ENCODE results near the gene SBK1.
"Not testable (repeated sequence)": the region's sequence is repeated elsewhere in the genome, so short reads cannot be mapped to it uniquely, and the experiment has no call there.

Gene SBK1

DNA sequence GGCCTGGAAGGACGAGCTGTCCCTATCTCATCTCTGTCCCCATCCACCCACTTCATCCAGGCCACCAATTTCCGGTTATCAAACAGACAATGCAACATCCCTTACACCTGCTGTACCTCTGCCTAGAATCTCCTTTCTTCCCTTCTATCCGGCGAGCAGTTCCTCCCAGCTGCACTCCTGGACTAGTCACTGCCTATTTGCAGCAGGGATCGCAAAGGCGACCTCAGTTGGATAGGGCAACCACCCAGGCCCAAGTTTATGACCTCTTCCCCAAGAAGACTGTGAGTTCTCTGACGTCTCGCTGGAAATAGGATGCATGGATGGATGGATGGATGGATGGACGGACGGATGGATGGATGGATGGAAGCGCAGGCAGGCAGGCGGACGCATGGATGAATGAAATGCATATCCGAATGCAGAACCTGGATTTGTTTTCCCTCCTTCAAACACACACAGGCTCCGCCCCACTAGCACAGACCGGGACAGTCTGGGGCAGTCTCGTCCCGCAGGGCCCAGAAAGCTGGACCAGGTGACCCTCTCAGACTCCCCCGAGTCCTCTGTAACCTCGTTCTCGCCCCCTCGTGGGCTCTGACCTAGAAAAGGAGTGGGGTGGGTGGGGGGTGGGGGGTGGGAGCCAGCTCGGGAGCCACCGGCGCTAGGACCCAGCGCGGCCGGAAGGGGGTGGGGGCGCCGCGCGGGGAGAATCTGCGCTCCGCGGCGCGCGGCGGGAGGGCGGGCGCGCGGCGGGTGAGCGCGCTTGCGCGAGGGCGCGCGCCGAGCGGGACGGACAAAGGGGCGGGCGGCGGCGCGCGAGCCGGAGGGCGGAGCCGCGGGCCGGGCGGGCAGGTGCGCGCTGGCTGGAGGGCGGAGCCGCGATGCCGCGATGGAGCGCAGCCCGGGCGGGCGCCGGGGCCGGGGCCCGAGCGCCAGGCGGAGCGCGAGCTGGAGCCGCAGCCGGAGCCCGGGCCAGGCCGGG is at the start of gene SBK1:
TSS of gene SBK1 (plus strand) at position 875 of the 976 bp plus-strand sequence. CDS start 24,867 bp downstream, outside the sequence.
- Mint-ChIP-seq H3K4me3 (peak within 1 kb of the TSS; percentile 88 to 90), H3K27ac (peak within 1 kb of the TSS; percentile 72 to 90), H3K9me3 (no peaks in the 10 kb centered on the region), H3K4me1 (peaks cover 69% of the 10 kb centered on the region), H3K27me3 (no peaks in the 10 kb centered on the region)
- peak; percentile 82 to 86 for DNase-seq
- peak; percentile 93 for ATAC-seq

DNA sequence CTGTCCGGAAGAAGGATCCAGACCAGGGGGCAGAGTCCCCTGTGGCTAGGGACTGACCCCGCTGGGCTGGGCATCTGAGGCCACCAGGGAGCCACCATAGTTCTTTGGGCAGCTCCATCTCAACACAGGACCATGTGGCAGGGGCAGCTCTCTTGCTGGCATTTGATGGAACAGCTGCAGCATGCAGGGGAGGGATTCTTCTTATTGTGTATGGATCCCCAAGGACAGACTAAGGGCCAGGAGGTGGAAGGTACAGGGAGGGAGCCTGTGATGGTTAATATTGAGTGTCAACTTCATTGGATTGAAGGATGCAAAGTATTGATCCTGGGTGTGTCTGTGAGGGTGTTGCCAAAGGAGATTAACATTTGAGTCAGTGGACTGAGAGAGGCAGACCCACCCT is 42.8 kb upstream of the SBK1 start:
- not testable (repeated sequence) for ATAC-seq, H3K4me1 Mint-ChIP-seq, H3K4me3 Mint-ChIP-seq, DNase-seq, H3K27me3 Mint-ChIP-seq
- peaks cover 0 to 13% of the 10 kb centered on the region in 2 donors for H3K9me3 Mint-ChIP-seq
- H3K27ac Mint-ChIP-seq: peak overlapping the region in 1 of 2 donors; percentile 64

- H3K4me3 Mint-ChIP-seq: no peak overlapping the region
- H3K4me1 Mint-ChIP-seq: no peaks in the 10 kb centered on the region
Measured at GRCh38 chr16:28250999-28251398, 41.3 kb upstream of the SBK1 start.

GRCh38 chr16:28254158-28254557 is 38.2 kb upstream of the SBK1 start:
- DNase-seq (no peak), ATAC-seq (no peak)
- Mint-ChIP-seq H3K9me3 (peaks cover 0 to 13% of the 10 kb centered on the region in 2 donors), H3K27ac (no peak overlapping the region), H3K27me3 (no peaks in the 10 kb centered on the region), H3K4me3 (no peak overlapping the region), H3K4me1 (peaks cover under 1% of the 10 kb centered on the region)

More at GRCh38 chr16:28250999-28251398, 41.3 kb upstream of the SBK1 start:
- DNase-seq (no peak), ATAC-seq (no peak)
- no peaks in the 10 kb centered on the region for H3K27me3 Mint-ChIP-seq
- peaks cover 0 to 13% of the 10 kb centered on the region in 2 donors for H3K9me3 Mint-ChIP-seq
- H3K27ac Mint-ChIP-seq: no peak overlapping the region

DNA sequence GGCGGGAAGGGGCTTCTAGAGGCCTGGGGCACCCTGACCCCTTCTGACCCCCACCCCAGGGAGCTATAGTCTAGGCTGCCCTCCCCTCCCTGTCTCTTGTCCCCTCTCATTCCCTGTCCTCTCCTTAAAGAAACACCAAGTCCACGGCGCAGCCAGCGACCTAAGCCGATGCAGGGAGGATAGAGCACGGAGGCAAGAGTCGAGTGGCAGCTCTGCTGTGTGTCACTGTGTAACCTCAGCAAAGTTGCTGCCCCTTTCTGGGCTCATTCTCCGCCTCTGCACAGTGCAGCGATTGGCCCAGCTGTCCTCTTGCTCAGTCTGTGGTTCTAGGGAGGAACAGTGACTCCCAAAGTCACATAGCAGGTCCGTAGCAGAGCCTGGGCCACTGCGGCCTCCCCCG is 36.5 kb upstream of the SBK1 start:
- Mint-ChIP-seq H3K4me1 (peaks cover 10% of the 10 kb centered on the region), H3K27me3 (peaks cover 5% of the 10 kb centered on the region), H3K27ac (no peak overlapping the region), H3K9me3 (peaks cover 0 to 13% of the 10 kb centered on the region in 2 donors), H3K4me3 (no peak overlapping the region)
- no peak for DNase-seq
- ATAC-seq: no peak

DNA sequence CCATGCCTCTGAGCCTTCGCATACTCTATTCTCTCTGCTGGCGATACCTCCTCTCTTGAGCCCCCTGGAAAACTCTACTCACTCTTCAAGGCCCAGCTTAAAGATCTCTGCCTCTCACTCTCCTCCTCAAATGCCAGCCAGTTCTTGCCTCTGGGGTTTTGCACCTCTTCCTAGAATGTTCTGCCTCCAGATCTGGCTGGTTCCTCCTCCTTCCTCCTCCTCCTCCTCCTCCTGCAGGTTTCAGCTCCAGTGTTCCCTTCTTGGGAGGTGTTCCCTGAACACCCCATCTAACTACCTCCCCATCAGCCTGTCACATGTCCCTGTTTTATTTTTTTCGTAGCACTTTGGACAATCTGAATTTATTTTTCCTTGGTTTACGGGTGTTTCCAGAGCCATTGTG is 35.1 kb upstream of the SBK1 start:
- H3K27me3 Mint-ChIP-seq: peaks cover 7% of the 10 kb centered on the region
- H3K4me3 Mint-ChIP-seq: no peak overlapping the region
- peaks cover 10% of the 10 kb centered on the region for H3K4me1 Mint-ChIP-seq
- no peak overlapping the region for H3K27ac Mint-ChIP-seq
- DNase-seq: no peak
- ATAC-seq: no peak
- H3K9me3 Mint-ChIP-seq: peaks cover 0 to 11% of the 10 kb centered on the region in 2 donors

- H3K27ac Mint-ChIP-seq: no peak overlapping the region
- H3K9me3 Mint-ChIP-seq: no peaks in the 10 kb centered on the region
- no peak overlapping the region for H3K4me3 Mint-ChIP-seq
- peaks cover 14% of the 10 kb centered on the region for H3K27me3 Mint-ChIP-seq
- ATAC-seq (no peak), DNase-seq (no peak)
- H3K4me1 Mint-ChIP-seq: peaks cover 10% of the 10 kb centered on the region
Measured at GRCh38 chr16:28258567-28258966, 33.8 kb upstream of the SBK1 start.

DNA sequence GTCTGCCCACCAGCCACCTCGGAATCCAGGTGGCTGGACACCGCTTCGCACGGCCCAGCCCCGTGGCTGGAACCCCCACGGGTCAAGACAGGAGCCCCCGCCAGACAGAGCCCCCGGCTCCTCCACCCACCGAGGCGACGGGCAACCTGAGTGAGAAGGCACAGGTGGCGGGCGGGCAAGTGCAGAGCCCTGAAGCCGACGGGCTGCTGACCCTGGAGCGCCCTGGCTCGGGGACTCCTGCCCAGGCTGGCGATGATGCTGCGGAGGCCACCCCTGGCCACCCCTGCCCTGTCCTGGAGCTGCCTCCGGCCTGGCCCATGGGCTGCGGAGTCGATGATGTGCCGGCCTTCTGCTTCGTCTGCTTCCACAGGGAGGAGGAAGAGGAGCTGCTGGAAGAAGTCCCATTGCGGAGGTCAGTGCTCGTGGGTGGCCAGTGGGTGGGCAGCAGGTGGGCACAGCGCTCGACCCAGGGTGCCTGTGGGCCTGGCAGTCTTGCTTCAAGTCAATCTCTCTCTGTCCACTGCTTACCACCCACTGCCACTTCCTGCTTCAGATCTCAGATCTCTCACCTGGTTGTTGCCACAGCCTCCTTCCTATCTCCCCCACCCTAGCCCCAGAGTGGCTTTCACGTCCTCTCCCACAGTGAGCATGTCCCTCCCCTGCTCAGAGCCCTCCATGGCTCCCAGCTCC is 33.1 kb upstream of the SBK1 start:
- H3K4me3 Mint-ChIP-seq: no peak overlapping the region
- peak; percentile 50 for ATAC-seq
- H3K27me3 Mint-ChIP-seq: peaks cover 19% of the 10 kb centered on the region
- H3K4me1 Mint-ChIP-seq: peaks cover 10% of the 10 kb centered on the region
- H3K27ac Mint-ChIP-seq: peak overlapping the region in 1 of 2 donors; percentile 24
- H3K9me3 Mint-ChIP-seq: no peaks in the 10 kb centered on the region
- DNase-seq: no peak

DNA sequence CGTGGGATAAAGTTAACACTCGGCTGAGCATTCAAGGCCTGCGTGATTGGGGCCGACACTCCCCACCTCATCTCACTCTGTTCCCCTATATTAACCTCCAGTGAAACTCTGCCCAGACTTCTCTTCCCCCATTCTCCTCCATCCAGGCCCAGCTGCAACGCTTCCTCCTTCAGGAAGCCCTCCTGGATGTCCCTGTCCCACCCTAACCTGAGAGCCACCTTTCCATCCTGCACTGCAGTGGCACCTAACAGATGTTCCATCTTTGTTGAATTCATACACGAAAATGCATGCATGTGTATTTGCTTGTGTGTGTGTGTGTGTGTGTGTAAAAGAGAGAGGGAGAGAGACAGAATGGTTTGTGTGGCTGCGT is 32.6 kb upstream of the SBK1 start:
- H3K27me3 Mint-ChIP-seq: peaks cover 24% of the 10 kb centered on the region
- DNase-seq (no peak), ATAC-seq (no peak)
- peak overlapping the region in 1 of 2 donors; percentile 24 for H3K27ac Mint-ChIP-seq
- H3K4me1 Mint-ChIP-seq: peaks cover 15% of the 10 kb centered on the region
- no peaks in the 10 kb centered on the region for H3K9me3 Mint-ChIP-seq
- no peak overlapping the region for H3K4me3 Mint-ChIP-seq

DNA sequence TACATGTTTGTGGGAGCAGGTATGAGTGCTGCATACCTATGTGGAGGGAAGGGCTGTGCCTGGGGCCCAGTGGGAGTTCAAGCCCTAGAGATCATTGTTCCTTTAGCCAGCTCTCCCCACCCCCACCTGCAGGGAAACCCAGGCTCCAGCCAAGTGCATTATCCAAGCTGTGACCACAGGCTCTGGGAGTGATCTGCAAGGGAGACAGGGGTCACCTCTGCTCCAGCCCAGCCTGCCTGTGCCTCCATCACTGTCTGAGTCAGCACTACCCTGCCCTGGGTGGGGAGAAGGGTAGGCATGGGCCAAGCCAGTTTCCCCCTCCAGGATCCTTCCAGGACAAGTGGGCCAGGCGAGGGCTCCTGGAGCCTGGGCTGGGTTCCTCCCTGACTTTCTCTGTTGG is 32.1 kb upstream of the SBK1 start:
- no peak for ATAC-seq
- no peak overlapping the region for H3K4me3 Mint-ChIP-seq

GRCh38 chr16:28261942-28262341 is 30.4 kb upstream of the SBK1 start:
- DNase-seq (no peak), ATAC-seq (no peak)
- H3K4me1 Mint-ChIP-seq: peaks cover 27% of the 10 kb centered on the region
- H3K27ac Mint-ChIP-seq: no peak overlapping the region
- H3K27me3 Mint-ChIP-seq: peaks cover 26% of the 10 kb centered on the region
- no peaks in the 10 kb centered on the region for H3K9me3 Mint-ChIP-seq
- H3K4me3 Mint-ChIP-seq: no peak overlapping the region

More for the DNA sequence above, 32.1 kb upstream of the SBK1 start:
- no peak for DNase-seq
- peaks cover 18% of the 10 kb centered on the region for H3K4me1 Mint-ChIP-seq
- H3K27me3 Mint-ChIP-seq: peaks cover 26% of the 10 kb centered on the region
- H3K27ac Mint-ChIP-seq: no peak overlapping the region
- H3K9me3 Mint-ChIP-seq: no peaks in the 10 kb centered on the region

DNA sequence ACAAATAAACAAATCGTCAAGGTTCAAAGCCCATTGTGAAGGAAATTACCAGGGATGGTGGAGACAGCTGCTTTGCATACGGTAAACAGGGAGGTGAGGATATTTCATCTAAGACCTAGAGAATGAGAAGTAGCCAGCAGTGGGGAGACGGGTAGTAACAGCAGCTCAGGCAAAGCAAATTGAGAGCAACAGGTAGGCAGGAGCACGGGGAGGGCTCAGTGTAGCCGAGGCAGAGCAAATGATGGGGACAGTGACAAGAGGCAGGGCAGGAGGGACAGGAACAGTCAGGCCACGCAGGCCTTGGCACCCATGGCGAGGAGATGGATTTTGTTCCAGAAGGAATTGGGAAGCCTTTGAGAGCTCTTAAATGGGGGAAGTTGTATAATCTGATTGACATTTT is 29.0 kb upstream of the SBK1 start:
- no peak overlapping the region for H3K4me3 Mint-ChIP-seq
- no peaks in the 10 kb centered on the region for H3K9me3 Mint-ChIP-seq
- H3K27me3 Mint-ChIP-seq: peaks cover 26% of the 10 kb centered on the region
- peak overlapping the region in 1 of 2 donors; percentile 6 for H3K27ac Mint-ChIP-seq
- ATAC-seq: no peak
- H3K4me1 Mint-ChIP-seq: peaks cover 27% of the 10 kb centered on the region
- no peak for DNase-seq

DNA sequence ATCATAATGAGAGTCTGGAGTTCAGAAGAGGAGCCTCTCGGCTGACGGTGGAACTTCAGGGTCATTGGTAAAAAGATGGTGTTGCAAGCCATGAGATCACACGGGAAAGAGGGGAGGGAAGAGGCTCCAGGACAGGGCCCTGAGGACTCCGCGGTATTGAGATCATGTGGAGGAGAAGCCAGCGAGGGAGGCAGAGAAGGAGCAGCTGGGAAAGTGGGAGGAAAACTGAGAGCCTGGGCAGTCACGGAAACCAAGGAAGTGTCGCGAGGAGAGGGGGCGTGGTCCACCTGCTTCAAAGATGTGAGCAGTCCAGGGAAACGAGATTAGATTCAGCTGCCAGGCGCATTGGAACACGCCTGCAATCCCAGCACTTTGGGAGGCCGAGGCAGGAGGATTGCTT is 27.7 kb upstream of the SBK1 start:
- H3K9me3 Mint-ChIP-seq: no peaks in the 10 kb centered on the region
- peaks cover 21% of the 10 kb centered on the region for H3K4me1 Mint-ChIP-seq
- H3K4me3 Mint-ChIP-seq: no peak overlapping the region
- H3K27ac Mint-ChIP-seq: no peak overlapping the region
- ATAC-seq: no peak
- no peak for DNase-seq
- peaks cover 26% of the 10 kb centered on the region for H3K27me3 Mint-ChIP-seq

- ATAC-seq (no peak), DNase-seq (no peak)
- H3K9me3 Mint-ChIP-seq: no peaks in the 10 kb centered on the region
- peaks cover 20% of the 10 kb centered on the region for H3K27me3 Mint-ChIP-seq
- H3K4me3 Mint-ChIP-seq: no peak overlapping the region
- H3K27ac Mint-ChIP-seq: no peak overlapping the region
- peaks cover 17% of the 10 kb centered on the region for H3K4me1 Mint-ChIP-seq
Measured at GRCh38 chr16:28265822-28266221, 26.5 kb upstream of the SBK1 start.

- Mint-ChIP-seq H3K27me3 (peaks cover 18% of the 10 kb centered on the region), H3K4me3 (no peak overlapping the region), H3K27ac (no peak overlapping the region), H3K9me3 (peaks cover 0 to 7% of the 10 kb centered on the region in 2 donors), H3K4me1 (peaks cover 17% of the 10 kb centered on the region)
- ATAC-seq: no peak
- no peak for DNase-seq
Measured at GRCh38 chr16:28267356-28267755, 25.0 kb upstream of the SBK1 start.

- no peak overlapping the region for H3K27ac Mint-ChIP-seq
- peaks cover 12% of the 10 kb centered on the region for H3K27me3 Mint-ChIP-seq
- H3K4me3 Mint-ChIP-seq: no peak overlapping the region
- ATAC-seq (no peak), DNase-seq (no peak)
- H3K4me1 Mint-ChIP-seq: peaks cover 36% of the 10 kb centered on the region
- H3K9me3 Mint-ChIP-seq: peaks cover 0 to 7% of the 10 kb centered on the region in 2 donors
Measured at GRCh38 chr16:28273511-28273910, 18.8 kb upstream of the SBK1 start.
